ENCODE data around the gene GPR132. TPM values are rescaled to one million over a fixed set of nuclear protein-coding genes. Genes with fewer than 3 reads are reported as not detected.

Gene GPR132
- total and polyA plus RNA-seq, 8 donors, result 0.61 to 10.4 (median 1.4) TPM

DNA sequence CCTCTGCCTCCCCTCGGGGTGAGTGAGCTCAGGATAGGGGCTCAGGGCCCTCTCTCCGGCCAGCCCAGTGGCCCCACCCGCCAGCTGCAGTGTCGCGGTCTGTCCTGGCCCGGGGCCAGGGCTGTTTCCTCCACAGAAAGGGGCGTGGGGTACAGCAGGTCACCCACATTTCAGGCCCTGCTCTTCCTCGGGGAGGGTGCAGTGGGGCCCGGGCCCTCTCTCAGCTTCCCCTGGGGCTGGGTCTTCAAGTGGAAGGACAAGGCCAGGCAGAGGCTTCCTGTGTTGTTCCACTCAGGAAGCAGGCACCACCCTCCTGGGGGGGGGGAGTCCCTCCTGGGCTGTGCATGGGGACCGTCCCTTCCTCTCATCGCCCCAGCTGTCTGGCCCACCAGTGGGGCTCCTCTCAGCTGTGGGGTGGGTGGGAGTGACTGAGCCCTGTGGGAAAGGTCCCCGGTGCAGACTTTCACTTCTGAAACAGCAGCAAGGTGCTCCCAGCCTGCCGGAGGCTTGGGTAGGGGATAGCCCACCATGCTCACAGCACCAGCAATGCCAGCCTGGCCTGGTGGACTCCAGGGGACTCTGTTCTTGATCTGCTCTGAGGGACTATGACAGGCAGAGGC is 3.7 kb downstream of the GPR132 start:
- intact Hi-C loops (cut with DNase I), result no loop called here
- Histone ChIP-seq H3K27ac (peak overlapping the region; percentile 76 to 83), H3K4me3 (peak overlapping the region in 1 of 2 donors; percentile 34), H3K36me3 (peaks cover 0 to 7% of the 10 kb centered on the region in 2 donors), H3K27me3 (peaks cover 0 to 3% of the 10 kb centered on the region in 2 donors), H3K4me1 (peaks cover 17 to 79% of the 10 kb centered on the region in 2 donors), H3K9me3 (no peaks in the 10 kb centered on the region)
- TF ChIP-seq, protein P1, sequence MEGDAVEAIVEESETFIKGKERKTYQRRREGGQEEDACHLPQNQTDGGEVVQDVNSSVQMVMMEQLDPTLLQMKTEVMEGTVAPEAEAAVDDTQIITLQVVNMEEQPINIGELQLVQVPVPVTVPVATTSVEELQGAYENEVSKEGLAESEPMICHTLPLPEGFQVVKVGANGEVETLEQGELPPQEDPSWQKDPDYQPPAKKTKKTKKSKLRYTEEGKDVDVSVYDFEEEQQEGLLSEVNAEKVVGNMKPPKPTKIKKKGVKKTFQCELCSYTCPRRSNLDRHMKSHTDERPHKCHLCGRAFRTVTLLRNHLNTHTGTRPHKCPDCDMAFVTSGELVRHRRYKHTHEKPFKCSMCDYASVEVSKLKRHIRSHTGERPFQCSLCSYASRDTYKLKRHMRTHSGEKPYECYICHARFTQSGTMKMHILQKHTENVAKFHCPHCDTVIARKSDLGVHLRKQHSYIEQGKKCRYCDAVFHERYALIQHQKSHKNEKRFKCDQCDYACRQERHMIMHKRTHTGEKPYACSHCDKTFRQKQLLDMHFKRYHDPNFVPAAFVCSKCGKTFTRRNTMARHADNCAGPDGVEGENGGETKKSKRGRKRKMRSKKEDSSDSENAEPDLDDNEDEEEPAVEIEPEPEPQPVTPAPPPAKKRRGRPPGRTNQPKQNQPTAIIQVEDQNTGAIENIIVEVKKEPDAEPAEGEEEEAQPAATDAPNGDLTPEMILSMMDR (IDR thresholded peaks at IDR 0.05), result no peak
- DNase-seq (peak in 2 of 4 donors; percentile 32 to 90), ATAC-seq (peak; percentile 5)

DNA sequence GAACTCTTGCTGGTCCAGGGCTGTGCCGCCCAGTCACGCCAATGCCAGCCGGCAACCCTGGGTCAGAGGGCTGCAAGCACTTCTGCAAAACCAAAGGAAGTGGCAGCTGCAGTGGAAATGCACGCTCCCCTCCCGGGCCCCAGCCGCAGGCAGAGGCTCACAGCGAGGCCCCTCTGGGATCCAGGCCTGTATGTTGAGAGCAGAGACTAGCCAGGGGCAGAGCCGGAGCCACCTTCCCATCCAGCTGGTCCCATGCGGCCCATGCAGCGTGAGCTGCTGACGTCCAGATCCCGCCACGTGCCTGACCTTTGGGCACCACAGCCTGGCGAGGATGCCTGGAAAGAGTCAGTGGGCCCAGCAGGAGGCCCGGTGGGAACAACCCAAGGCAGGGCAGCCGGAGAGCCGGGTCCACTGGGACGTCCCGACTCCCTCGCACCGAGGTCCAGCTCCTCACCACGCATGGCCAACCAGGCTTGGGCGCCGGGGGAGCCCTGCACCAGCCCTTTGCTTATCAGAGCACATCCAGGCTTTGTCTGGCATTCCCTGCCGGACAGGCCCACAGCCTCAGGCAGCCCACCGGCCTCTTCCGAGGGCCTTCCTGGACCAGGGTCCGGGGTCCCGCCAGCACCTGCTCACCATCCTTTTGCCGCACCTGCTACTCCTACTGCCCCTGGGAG is 4.3 kb downstream of the GPR132 start:
- peak overlapping the region in 1 of 2 donors; percentile 34 for H3K4me3 ChIP-seq
- H3K9me3 ChIP-seq, result no peaks in the 10 kb centered on the region
- peak; percentile 8 for ATAC-seq
- peaks cover 17 to 73% of the 10 kb centered on the region in 2 donors for H3K4me1 ChIP-seq
- TF ChIP-seq, protein P1 (IDR thresholded peaks at IDR 0.05), result no peak
- H3K27ac ChIP-seq, result peak overlapping the region; percentile 76 to 83
- H3K27me3 ChIP-seq, result peaks cover 0 to 3% of the 10 kb centered on the region in 2 donors
- peaks cover 0 to 13% of the 10 kb centered on the region in 2 donors for H3K36me3 ChIP-seq
- peak in 2 of 4 donors; percentile 69 to 93 for DNase-seq
- intact Hi-C loops (cut with DNase I), result no loop called here

- Histone ChIP-seq H3K27ac (peak overlapping the region in 1 of 2 donors; percentile 83), H3K4me1 (peaks cover 17 to 66% of the 10 kb centered on the region in 2 donors), H3K27me3 (peaks cover 0 to 3% of the 10 kb centered on the region in 2 donors), H3K9me3 (no peaks in the 10 kb centered on the region), H3K4me3 (peak overlapping the region in 1 of 2 donors; percentile 34), H3K36me3 (peaks cover 0 to 22% of the 10 kb centered on the region in 2 donors)
- TF ChIP-seq, protein P1 (IDR thresholded peaks at IDR 0.05), result no peak
- ATAC-seq, result no peak
- intact Hi-C loops (cut with DNase I), result no loop called here
- DNase-seq, result peak in 1 of 4 donors; percentile 68
Measured at GRCh38 chr14:105059925-105060565, 5.2 kb downstream of the GPR132 start.

- Histone ChIP-seq H3K36me3 (peaks cover 0 to 28% of the 10 kb centered on the region in 2 donors), H3K27me3 (peaks cover 0 to 3% of the 10 kb centered on the region in 2 donors), H3K4me3 (no peak overlapping the region), H3K9me3 (no peaks in the 10 kb centered on the region), H3K4me1 (peaks cover 17 to 59% of the 10 kb centered on the region in 2 donors), H3K27ac (peak overlapping the region in 1 of 2 donors; percentile 83)
- TF ChIP-seq, protein P1 (IDR thresholded peaks at IDR 0.05), result no peak
- DNase-seq (peak in 3 of 4 donors; percentile 70 to 82 (median 82)), ATAC-seq (peak; percentile 84)
- intact Hi-C loops (cut with DNase I), result no loop called here
Measured at GRCh38 chr14:105059035-105059924, 6.0 kb downstream of the GPR132 start.

Measured in left lung (tissue), 10 donors.